ENCODE results near the gene WDR45. TPM values are rescaled to one million over a fixed set of nuclear protein-coding genes. Genes with fewer than 3 reads are reported as not detected.

WDR45 gene
- total RNA-seq, 1 experiment from 2014 or later = 31.8 TPM

DNA sequence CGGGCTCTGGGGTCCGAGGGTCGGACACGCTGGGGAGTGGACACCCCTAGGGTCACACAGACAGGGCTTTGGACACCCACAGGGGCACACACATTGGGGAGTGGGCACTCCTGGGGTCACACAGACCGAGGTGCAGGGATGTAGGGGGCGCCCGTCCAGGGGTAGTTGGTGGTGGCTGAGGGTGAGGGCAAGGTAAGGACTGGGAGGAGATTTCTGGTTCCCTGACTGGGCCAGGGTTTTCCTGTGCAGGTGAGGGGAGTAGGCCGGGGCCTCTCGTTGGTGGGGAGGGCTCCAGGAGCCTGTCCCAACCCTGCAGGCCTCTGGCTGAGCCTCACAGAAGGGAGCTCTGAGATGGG, 21.9 kb upstream of the WDR45 start:
- H3K27ac ChIP-seq (ENCODE audit: low read depth, low read length, poor library complexity, severe bottlenecking) = no peak overlapping the region
- BruUV-seq (replicated peaks) = no TSS peak
- intact Hi-C loops (cut with micrococcal nuclease; ENCODE audit: unreplicated experiment) = no loop called here
- H3K4me1 ChIP-seq (ENCODE audit: insufficient read depth, low read length, poor library complexity, severe bottlenecking) = no peaks in the 10 kb centered on the region
- H3K27me3 ChIP-seq (replicated peaks; ENCODE audit: insufficient read depth, low read depth, low read length, poor library complexity) = no peaks in the 10 kb centered on the region
- ChIA-PET CTCF (no interaction called here), POLR2A (ENCODE audit: low non-redundant PET) (no interaction called here)
- no peaks in the 10 kb centered on the region for H3K9me3 ChIP-seq (ENCODE audit: low read depth, low read length, poor library complexity, severe bottlenecking)
- H3K4me3 ChIP-seq (ENCODE audit: low read depth, low read length, poor library complexity, severe bottlenecking) = peak overlapping the region; percentile 71
- no peak for DNase-seq (ENCODE audit: low spot score)
- H3K36me3 ChIP-seq (ENCODE audit: insufficient read depth, low read length, poor library complexity, severe bottlenecking) = no peaks in the 10 kb centered on the region
- no peak for TF ChIP-seq EZH2 (IDR thresholded peaks at IDR 0.05; ENCODE audit: borderline replicate concordance, low read depth, low read length, poor library complexity, severe bottlenecking)
- no peak for TF ChIP-seq CTCF (conservative IDR thresholded peaks at IDR 0.05; ENCODE audit: low read depth, low read length)

DNA sequence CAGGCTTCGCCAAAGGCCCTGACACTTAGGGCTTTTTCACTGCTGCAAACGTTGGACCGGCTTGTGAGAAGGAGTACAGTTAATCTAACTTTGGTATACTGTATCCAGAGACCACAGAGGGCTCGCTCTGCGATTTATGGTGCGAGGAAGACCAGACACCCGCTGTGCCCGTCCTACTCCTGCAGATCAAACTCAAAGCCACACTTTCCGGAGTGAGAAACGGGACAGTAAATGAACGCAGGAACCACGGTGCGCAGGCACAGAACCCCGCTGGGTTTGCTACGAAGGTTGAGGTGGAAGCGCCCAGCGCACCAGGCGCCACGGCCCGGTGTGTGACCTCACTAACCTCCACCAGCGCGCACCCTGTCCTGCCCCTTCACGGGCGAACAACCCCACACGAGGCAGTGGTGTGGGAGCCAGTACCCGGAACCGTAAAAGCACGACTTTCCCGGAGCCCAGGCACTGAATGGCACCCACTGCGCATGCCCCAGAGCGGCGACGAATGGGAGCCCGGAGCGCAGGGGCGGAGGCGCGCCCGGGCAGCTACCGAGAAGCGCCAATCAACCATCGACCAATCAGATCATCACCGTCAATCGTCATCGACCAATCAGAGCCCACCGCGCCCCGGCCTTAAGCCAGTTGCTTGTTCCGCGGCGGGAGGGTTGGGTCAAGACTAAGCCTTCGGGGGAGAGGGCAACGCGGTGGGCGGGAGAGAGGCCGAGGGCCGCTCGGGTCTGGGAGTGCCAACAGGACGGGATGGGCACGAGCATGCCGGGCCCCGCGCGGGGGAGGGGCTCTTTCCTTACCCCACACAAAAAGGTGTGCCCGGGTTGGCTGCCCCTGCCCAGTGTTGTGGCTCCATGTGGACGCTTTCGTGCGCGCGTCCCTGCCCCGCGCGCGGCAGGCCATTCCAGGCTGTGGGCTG, 21.3 kb upstream of the WDR45 start:
- ChIA-PET POLR2A (ENCODE audit: low non-redundant PET) (interaction anchor here (0.7 kb wide), 1 partner anchor 203 kb away, joined by 4 read pairs; no protein-coding TSS in a partner anchor), CTCF (no interaction called here)
- Histone ChIP-seq H3K36me3 (ENCODE audit: insufficient read depth, low read length, poor library complexity, severe bottlenecking) (no peaks in the 10 kb centered on the region), H3K4me1 (ENCODE audit: insufficient read depth, low read length, poor library complexity, severe bottlenecking) (no peaks in the 10 kb centered on the region), H3K27ac (ENCODE audit: low read depth, low read length, poor library complexity, severe bottlenecking) (no peak overlapping the region), H3K9me3 (ENCODE audit: low read depth, low read length, poor library complexity, severe bottlenecking) (no peaks in the 10 kb centered on the region), H3K27me3 (replicated peaks; ENCODE audit: insufficient read depth, low read depth, low read length, poor library complexity) (no peaks in the 10 kb centered on the region), H3K4me3 (ENCODE audit: low read depth, low read length, poor library complexity, severe bottlenecking) (peak overlapping the region; percentile 71)
- DNase-seq (ENCODE audit: low spot score) = peak; percentile 92
- TF ChIP-seq CTCF (conservative IDR thresholded peaks at IDR 0.05; ENCODE audit: low read depth, low read length) (no peak), EZH2 (IDR thresholded peaks at IDR 0.05; ENCODE audit: borderline replicate concordance, low read depth, low read length, poor library complexity, severe bottlenecking) (no peak)
- intact Hi-C loops (cut with micrococcal nuclease; ENCODE audit: unreplicated experiment) = no loop called here
- BruUV-seq (replicated peaks) = no TSS peak

DNA sequence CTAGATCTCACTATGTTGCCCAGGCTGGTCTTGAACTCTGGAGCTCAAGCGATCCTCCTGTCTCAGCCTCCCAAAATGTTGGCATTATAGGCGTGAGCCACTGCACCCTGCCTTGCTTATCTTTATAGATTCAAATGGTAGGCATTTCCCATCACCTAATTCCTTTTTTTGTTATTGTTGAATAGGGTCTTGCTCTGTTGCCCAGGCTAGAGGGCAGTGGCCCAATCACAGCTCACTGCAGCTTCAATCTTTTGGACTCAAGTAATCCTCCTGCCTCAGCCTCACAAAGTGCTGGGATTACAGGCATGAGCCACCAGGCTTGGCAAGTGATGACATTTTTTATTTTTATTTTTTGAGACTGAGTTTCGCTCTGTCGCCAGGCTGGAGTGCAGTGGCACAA, 16.7 kb upstream of the WDR45 start:
- DNase-seq (ENCODE audit: low spot score) = no peak
- Histone ChIP-seq H3K36me3 (ENCODE audit: insufficient read depth, low read length, poor library complexity, severe bottlenecking) (no peaks in the 10 kb centered on the region), H3K9me3 (ENCODE audit: low read depth, low read length, poor library complexity, severe bottlenecking) (no peaks in the 10 kb centered on the region), H3K27ac (ENCODE audit: low read depth, low read length, poor library complexity, severe bottlenecking) (no peak overlapping the region), H3K27me3 (replicated peaks; ENCODE audit: insufficient read depth, low read depth, low read length, poor library complexity) (no peaks in the 10 kb centered on the region), H3K4me1 (ENCODE audit: insufficient read depth, low read length, poor library complexity, severe bottlenecking) (no peaks in the 10 kb centered on the region), H3K4me3 (ENCODE audit: low read depth, low read length, poor library complexity, severe bottlenecking) (no peak overlapping the region)
- BruUV-seq (replicated peaks) = no TSS peak
- intact Hi-C loops (cut with micrococcal nuclease; ENCODE audit: unreplicated experiment) = no loop called here
- TF ChIP-seq EZH2 (IDR thresholded peaks at IDR 0.05; ENCODE audit: borderline replicate concordance, low read depth, low read length, poor library complexity, severe bottlenecking) = no peak
- TF ChIP-seq CTCF (conservative IDR thresholded peaks at IDR 0.05; ENCODE audit: low read depth, low read length) = no peak
- CTCF ChIA-PET = no interaction called here
- POLR2A ChIA-PET (ENCODE audit: low non-redundant PET) = no interaction called here
